Measurements from ENCODE around the gene RNF4.

DNA sequence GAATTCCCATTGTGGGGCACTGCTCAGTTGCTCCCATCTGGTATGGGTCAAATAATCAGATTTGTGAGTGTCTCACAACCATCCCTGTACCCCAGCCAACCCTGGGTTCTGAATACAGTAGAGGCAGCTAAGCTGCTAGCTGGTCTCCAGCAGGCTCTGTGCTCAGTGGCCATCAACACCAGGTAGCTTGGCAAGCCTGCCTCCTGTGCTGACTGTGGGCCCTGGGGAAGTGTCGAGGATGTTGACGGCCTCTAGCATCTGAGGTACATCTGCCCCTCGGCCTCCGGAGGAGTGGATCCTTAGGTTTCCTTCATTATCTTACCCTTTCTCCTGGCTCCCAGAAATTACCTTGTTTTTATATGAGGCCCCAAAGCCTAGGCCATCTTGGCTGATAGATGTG is 13.3 kb downstream of the RNF4 start:
- TF ChIP-seq, protein P1, sequence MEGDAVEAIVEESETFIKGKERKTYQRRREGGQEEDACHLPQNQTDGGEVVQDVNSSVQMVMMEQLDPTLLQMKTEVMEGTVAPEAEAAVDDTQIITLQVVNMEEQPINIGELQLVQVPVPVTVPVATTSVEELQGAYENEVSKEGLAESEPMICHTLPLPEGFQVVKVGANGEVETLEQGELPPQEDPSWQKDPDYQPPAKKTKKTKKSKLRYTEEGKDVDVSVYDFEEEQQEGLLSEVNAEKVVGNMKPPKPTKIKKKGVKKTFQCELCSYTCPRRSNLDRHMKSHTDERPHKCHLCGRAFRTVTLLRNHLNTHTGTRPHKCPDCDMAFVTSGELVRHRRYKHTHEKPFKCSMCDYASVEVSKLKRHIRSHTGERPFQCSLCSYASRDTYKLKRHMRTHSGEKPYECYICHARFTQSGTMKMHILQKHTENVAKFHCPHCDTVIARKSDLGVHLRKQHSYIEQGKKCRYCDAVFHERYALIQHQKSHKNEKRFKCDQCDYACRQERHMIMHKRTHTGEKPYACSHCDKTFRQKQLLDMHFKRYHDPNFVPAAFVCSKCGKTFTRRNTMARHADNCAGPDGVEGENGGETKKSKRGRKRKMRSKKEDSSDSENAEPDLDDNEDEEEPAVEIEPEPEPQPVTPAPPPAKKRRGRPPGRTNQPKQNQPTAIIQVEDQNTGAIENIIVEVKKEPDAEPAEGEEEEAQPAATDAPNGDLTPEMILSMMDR (IDR thresholded peaks at IDR 0.05; ENCODE audit: low read length) = no peak
- no peak for TF ChIP-seq EZH2 (optimal IDR thresholded peaks at IDR 0.05; ENCODE audit: low read depth, low read length)
